HEK293 (cell line): ENCODE data around the gene SSTR1.

ENCODE experiments used
- CTCF ChIA-PET: fragments of 350-600 bp; formaldehyde crosslinking; extraction: SDS; loops from one replicate; lab custom pipeline; 2021; ENCODE audit warnings: antibody characterized with exemption; lab: Yijun Ruan, JAX
- POLR2A ChIA-PET: fragments of 300-600 bp; formaldehyde crosslinking; extraction: SDS; loops from one replicate; lab custom pipeline; 2020; ENCODE audit warnings: antibody characterized with exemption, inconsistent platforms; lab: Yijun Ruan, JAX
- H3K27ac ChIP-seq: fragments of 200-500 bp; sonication (Bioruptor generic); 2 replicates; pipeline ENCODE4 v1.5.1; 2014; ENCODE audit warnings: low read depth, low read length, control low read depth, inconsistent platforms; ENCODE audit errors: extremely low read depth
- H3K36me3 ChIP-seq, 2 experiments: fragments of 200-500 bp in 1 of 2; sonication (Bioruptor generic) in 1 of 2; 1 replicate in 1 of 2; 2 replicates in 1 of 2; pipeline ENCODE4 v1.5.1; 2014 to 2017; ENCODE audit warnings: inconsistent platforms in 2 of 2, low read length in 2 of 2; ENCODE audit not compliant: control insufficient read depth in 2 of 2, insufficient read depth in 1 of 2
- H3K4me1 ChIP-seq: fragments of 200-500 bp; sonication (Bioruptor generic); 2 replicates; pipeline ENCODE4 v1.5.1; 2014; ENCODE audit warnings: mild to moderate bottlenecking, low read length, inconsistent platforms; ENCODE audit not compliant: control insufficient read depth, insufficient read depth
- H3K4me3 ChIP-seq: 2 replicates; pipeline ENCODE4 v1.5.1; 2011; ENCODE audit warnings: low read depth, mild to moderate bottlenecking, control low read depth, low read length, moderate library complexity
- H3K9me3 ChIP-seq: fragments of 200-500 bp; sonication (Bioruptor generic); 2 replicates; pipeline ENCODE4 v1.5.1; 2014; ENCODE audit warnings: low read depth, low read length, inconsistent platforms; ENCODE audit not compliant: control insufficient read depth, insufficient read depth
- KLF10 ChIP-seq: fragments of 450-650 bp; IDR thresholded peaks from 2 replicates; pipeline ENCODE4 v1.5.1; 2018; ENCODE audit warnings: missing biosample characterization, mild to moderate bottlenecking, missing genetic modification characterization
- KLF7 ChIP-seq: fragments of 450-650 bp; formaldehyde crosslinking; IDR thresholded peaks from 2 replicates; pipeline ENCODE4 v1.5.1; 2016; ENCODE audit warnings: missing biosample characterization, missing genetic modification characterization, borderline replicate concordance
- REST ChIP-seq: fragments of 450-650 bp; formaldehyde crosslinking; IDR thresholded peaks from 2 replicates; pipeline ENCODE4 v1.5.1; 2016; ENCODE audit warnings: missing biosample characterization, missing genetic modification characterization
- YY2 ChIP-seq: fragments of 450-650 bp; formaldehyde crosslinking; IDR thresholded peaks from 2 replicates; pipeline ENCODE4 v1.5.1; 2016; ENCODE audit warnings: missing biosample characterization, missing genetic modification characterization
- ZNF10 ChIP-seq: fragments of 450-650 bp; formaldehyde crosslinking; IDR thresholded peaks from 2 replicates; pipeline ENCODE4 v1.5.1; 2017; ENCODE audit warnings: missing biosample characterization, missing genetic modification characterization
- ZNF114 ChIP-seq: fragments of 450-650 bp; formaldehyde crosslinking; IDR thresholded peaks from 2 replicates; pipeline ENCODE4 v1.5.0; 2017; ENCODE audit warnings: missing biosample characterization, missing genetic modification characterization
- ZNF121 ChIP-seq: fragments of 450-650 bp; formaldehyde crosslinking; IDR thresholded peaks from 2 replicates; pipeline ENCODE4 v1.5.1; 2016; ENCODE audit warnings: missing biosample characterization, missing genetic modification characterization
- ZNF280D ChIP-seq: fragments of 450-650 bp; formaldehyde crosslinking; IDR thresholded peaks from 2 replicates; pipeline ENCODE4 v1.5.1; 2016; ENCODE audit warnings: missing biosample characterization, missing genetic modification characterization
- ZNF302 ChIP-seq: fragments of 450-650 bp; formaldehyde crosslinking; IDR thresholded peaks from 2 replicates; pipeline ENCODE4 v1.5.1; 2016; ENCODE audit warnings: missing biosample characterization, missing genetic modification characterization, low read depth
- ZNF324 ChIP-seq: fragments of 450-650 bp; formaldehyde crosslinking; IDR thresholded peaks from 2 replicates; pipeline ENCODE4 v1.5.1; 2016; ENCODE audit warnings: missing biosample characterization, missing genetic modification characterization
- ZNF423 ChIP-seq: fragments of 450-650 bp; formaldehyde crosslinking; IDR thresholded peaks from 2 replicates; pipeline ENCODE4 v1.5.1; 2016; ENCODE audit warnings: missing biosample characterization, missing genetic modification characterization
- ZNF473 ChIP-seq: fragments of 450-650 bp; formaldehyde crosslinking; IDR thresholded peaks from 2 replicates; pipeline ENCODE4 v1.5.1; 2017; ENCODE audit warnings: missing biosample characterization, missing genetic modification characterization
- ZNF530 ChIP-seq: fragments of 450-650 bp; formaldehyde crosslinking; IDR thresholded peaks from 2 replicates; pipeline ENCODE4 v1.5.1; 2016; ENCODE audit warnings: low read depth, missing biosample characterization, missing genetic modification characterization
- ZNF639 ChIP-seq: fragments of 450-650 bp; formaldehyde crosslinking; IDR thresholded peaks from 2 replicates; pipeline ENCODE4 v1.5.1; 2016; ENCODE audit warnings: missing biosample characterization, missing genetic modification characterization
- ZNF654 ChIP-seq: fragments of 450-650 bp; formaldehyde crosslinking; IDR thresholded peaks from 2 replicates; pipeline ENCODE4 v1.5.1; 2016; ENCODE audit warnings: low read depth, missing biosample characterization, missing genetic modification characterization
- ZNF837 ChIP-seq: fragments of 450-650 bp; formaldehyde crosslinking; IDR thresholded peaks from 2 replicates; pipeline ENCODE4 v1.5.1; 2016; ENCODE audit warnings: missing biosample characterization, missing genetic modification characterization
- ZSCAN16 ChIP-seq: fragments of 450-650 bp; formaldehyde crosslinking; IDR thresholded peaks from 2 replicates; pipeline ENCODE4 v1.5.1; 2016; ENCODE audit warnings: missing biosample characterization, missing genetic modification characterization

Gene SSTR1

GRCh38 chr14:38197001-38197783, 10.5 kb upstream of the SSTR1 start:
- TF ChIP-seq ZNF114 (tag by site-specific recombination) (no peak), ZNF654 (tag by site-specific recombination) (peak; percentile 12; the same call in 1 of the 2 replicates)
- CTCF ChIA-PET: interaction anchor here (0.6 to 1.9 kb wide), 25 partner anchors 8 to 1965 kb away, joined by 3 to 20 read pairs (median 4); partner anchors contain the start of gene SSTR1

GRCh38 chr14:38197784-38198335, 9.8 kb upstream of the SSTR1 start:
- no peaks in the 10 kb centered on the region for H3K4me1 ChIP-seq

More at GRCh38 chr14:38197001-38197783, 10.5 kb upstream of the SSTR1 start:
- Histone ChIP-seq H3K4me3 (no peak overlapping the region), H3K9me3 (no peaks in the 10 kb centered on the region), H3K27ac (no peak overlapping the region), H3K4me1 (no peaks in the 10 kb centered on the region), H3K36me3 (no peaks in the 10 kb centered on the region)
- POLR2A ChIA-PET: no interaction called here

GRCh38 chr14:38198425-38198824, 9.3 kb upstream of the SSTR1 start:
- no peaks in the 10 kb centered on the region for H3K4me1 ChIP-seq
- no peak for TF ChIP-seq ZNF837
- no peak for TF ChIP-seq ZNF121 (tag by site-specific recombination)
- TF ChIP-seq ZNF473: no peak
- TF ChIP-seq ZNF530: no peak
- TF ChIP-seq ZSCAN16 (tag by site-specific recombination): no peak
- no peak for TF ChIP-seq KLF7
- TF ChIP-seq ZNF280D: no peak
- no peak for TF ChIP-seq ZNF324 (tag by site-specific recombination)
- H3K27ac ChIP-seq: no peak overlapping the region
- ChIA-PET POLR2A (no interaction called here), CTCF (interaction anchor here (0.7 to 1.2 kb wide), 4 partner anchors 10 to 669 kb away, joined by 3 to 5 read pairs (median 3); no protein-coding TSS in a partner anchor)
- no peak overlapping the region for H3K4me3 ChIP-seq
- H3K36me3 ChIP-seq: no peaks in the 10 kb centered on the region
- no peaks in the 10 kb centered on the region for H3K9me3 ChIP-seq

More at GRCh38 chr14:38197784-38198335, 9.8 kb upstream of the SSTR1 start:
- Histone ChIP-seq H3K36me3 (no peaks in the 10 kb centered on the region), H3K4me3 (no peak overlapping the region), H3K9me3 (no peaks in the 10 kb centered on the region)
- CTCF ChIA-PET: interaction anchor here (0.6 to 1.9 kb wide), 22 partner anchors 8 to 1964 kb away, joined by 3 to 20 read pairs (median 4); partner anchors contain the start of gene SSTR1
- TF ChIP-seq ZNF302 (tag by site-specific recombination) (no peak), ZNF423 (no peak), REST (no peak), ZNF10 (tag by site-specific recombination) (no peak), YY2 (no peak), KLF10 (tag by site-specific recombination) (no peak), ZNF639 (tag by site-specific recombination) (no peak)
- TF ChIP-seq, all 188 proteins: peak for 0
- H3K27ac ChIP-seq: no peak overlapping the region
- POLR2A ChIA-PET: no interaction called here
